ENCODE results near the gene TPT1.

The TPT1 gene

GRCh38 chr13:45333251-45333976, 7.6 kb downstream of the TPT1 start:
- DNase-seq = no peak

DNA sequence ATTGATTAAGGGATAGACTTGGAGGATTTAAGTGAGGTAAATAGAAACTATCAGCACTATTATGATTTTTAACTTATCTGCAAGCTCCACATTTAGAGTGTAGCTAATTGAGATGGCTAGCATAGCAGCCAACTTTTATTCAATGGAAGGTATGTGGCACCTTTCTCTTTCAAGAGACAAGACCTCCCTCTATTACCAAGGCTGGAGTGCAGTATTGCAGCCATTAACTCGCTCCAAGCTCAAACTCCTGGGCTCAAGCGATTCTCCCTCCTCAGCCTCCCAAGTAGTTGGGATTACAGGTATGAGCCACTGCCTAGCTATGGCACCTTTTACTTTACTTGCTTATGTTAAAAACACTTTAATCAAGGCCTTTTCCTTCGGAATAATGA, 8.2 kb downstream of the TPT1 start:
- DNase-seq = no peak

- DNase-seq = no peak
Observed at GRCh38 chr13:45332036-45332830, 8.8 kb downstream of the TPT1 start.

GRCh38 chr13:45331692-45332035, 9.3 kb downstream of the TPT1 start:
- no peak for DNase-seq

- DNase-seq = no peak
Observed at GRCh38 chr13:45331123-45331619, 9.8 kb downstream of the TPT1 start.

- no peak for DNase-seq
Observed at GRCh38 chr13:45328661-45329111, 12.3 kb downstream of the TPT1 start.

DNA sequence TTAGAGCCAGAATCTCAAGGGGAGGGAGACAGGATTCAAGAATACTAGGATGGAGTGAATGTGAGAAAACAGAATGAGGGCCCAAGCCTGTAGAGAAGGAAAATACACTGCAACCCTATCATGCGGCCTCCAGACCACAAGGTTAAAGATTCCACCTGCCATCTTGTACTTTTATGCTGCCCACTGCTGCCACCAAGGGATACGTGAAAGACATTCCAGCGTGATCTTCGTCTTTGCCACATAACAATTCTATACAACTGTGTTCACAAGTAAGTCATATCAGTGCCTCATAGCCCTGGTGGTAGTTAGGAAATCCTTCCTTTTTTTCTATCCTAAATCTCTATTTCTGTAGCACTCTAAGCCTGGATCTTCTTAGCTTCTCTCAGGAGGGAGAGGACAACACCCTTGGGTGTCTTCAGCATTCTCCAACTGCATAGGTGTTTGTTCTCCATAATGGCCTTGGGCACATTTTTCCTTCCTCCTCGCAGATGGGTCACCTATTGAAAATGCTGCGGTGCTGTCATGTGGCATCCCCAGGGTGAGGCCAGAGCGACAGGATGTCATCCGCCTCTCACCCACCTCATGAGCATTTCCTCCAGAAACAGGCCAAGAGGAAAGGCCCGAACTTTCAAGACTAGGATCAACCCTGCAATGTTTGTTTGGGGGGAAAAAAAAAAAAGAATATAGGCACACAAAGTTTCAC, 13.6 kb downstream of the TPT1 start:
- DNase-seq = no peak

- DNase-seq = no peak
Observed at GRCh38 chr13:45325806-45326205, 15.2 kb downstream of the TPT1 start.

GRCh38 chr13:45320876-45321629, 19.9 kb downstream of the TPT1 start:
- no peak for DNase-seq

DNA sequence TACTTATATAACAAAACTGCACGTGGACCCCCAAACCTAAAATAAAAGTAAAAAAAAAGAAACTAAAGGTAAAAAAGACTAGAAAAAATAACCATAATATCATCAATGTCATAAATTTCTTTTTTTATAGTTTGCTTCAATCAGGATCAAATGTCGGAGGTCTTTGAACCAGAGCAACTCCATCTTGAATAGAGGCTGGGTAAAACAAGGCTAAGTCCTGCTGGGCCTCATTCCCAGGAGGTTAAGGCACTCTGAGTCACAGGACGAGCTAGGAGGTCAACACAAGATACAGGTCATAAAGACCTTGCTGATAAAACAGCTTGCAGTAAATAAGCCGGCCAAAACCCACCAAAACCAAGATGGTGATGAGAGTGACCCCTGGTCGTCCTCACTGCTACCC, 24.0 kb downstream of the TPT1 start:
- DNase-seq = no peak

DNA sequence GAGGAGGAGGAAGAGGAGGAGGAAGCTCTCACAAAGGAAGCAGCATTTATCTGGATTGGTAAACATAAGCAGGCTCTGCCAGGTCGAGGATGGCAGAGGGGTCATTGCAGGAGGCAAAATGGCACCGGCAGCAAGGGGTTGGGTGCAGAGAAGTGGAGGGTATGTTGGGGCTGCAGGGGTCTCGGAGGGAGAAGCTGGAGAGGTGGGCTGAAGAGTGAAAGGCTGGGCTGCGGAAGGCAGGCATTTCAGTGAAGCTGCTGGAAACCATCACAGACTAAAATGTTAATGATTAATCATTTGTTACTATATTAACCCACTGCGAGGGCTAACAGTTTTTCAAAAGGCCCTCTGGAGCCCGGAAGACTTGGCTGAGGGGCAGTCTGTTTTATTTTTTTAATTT, 24.6 kb downstream of the TPT1 start:
- DNase-seq = no peak

DNA sequence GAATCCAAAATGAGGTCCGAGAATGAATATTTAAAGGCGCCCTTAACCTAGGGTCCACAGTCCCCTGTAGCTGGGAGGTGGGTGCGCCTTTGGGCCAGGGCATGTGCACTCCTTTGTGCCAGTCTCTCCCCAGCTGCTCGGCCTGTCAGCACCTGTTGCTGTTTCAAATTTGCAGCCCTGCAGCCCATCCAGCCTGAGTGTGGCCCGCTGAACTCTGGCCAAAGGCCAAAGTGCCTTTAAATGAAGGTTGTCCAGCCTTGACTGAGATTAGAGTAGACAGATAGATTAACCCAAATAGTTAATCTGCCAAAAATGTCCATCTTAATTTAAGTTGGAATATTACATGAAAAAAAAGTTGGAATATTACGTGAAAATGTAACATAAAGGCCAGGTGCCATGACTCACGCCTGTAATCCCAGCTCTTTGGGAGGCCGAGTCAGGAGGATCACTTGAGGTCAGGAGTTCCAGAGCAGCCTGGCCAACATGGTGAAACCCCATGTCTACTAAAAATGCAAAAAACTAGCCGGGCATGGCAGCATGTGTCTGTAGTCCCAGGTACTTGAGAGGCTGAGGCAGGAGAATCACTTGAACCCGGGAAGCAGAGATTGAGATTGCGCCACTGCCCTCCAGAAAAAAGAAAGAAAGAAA, 25.3 kb downstream of the TPT1 start:
- no peak for DNase-seq

DNA sequence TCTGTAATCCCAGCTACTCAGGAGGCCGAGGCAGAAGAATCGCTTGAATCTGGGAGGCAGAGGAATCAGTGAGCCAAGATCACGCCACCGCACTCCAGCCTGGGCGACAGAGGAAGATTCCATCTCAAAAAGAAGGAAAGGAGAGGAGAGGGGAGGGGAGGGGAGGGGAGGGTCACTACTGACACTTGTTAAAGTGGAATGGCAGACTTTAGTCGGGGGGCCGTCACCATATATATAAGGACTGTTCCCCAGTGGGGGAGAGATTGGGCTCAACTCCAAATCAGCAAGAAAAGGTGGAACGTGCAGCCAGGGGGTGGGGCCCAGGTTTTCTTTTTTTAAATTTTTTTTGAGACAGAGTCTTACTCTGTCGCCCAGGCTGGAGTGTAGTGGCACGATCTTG, 26.2 kb downstream of the TPT1 start:
- DNase-seq = no peak

- DNase-seq = no peak
Observed at GRCh38 chr13:45310341-45311131, 30.4 kb downstream of the TPT1 start.

DNA sequence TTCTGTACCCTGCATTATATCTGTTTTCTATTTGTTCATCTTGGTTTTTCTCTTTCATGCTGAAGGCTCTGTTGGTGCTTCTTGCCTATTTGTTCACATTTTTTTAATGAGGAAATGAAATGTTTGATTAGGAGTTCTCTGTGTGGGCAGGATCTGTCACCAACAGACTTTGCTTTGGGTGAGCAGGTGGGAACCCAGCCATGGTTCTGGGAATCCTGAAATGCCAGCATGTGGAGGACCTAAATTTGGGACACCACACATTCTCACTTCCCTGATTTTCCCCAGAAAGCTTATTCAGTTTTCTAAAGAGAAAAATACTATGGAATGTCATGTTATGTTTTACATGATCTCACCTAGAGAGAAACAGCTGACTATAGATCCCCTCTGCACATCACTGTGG, 34.0 kb downstream of the TPT1 start:
- DNase-seq = no peak

- DNase-seq = no peak
Observed at GRCh38 chr13:45305079-45305478, 35.9 kb downstream of the TPT1 start.

DNA sequence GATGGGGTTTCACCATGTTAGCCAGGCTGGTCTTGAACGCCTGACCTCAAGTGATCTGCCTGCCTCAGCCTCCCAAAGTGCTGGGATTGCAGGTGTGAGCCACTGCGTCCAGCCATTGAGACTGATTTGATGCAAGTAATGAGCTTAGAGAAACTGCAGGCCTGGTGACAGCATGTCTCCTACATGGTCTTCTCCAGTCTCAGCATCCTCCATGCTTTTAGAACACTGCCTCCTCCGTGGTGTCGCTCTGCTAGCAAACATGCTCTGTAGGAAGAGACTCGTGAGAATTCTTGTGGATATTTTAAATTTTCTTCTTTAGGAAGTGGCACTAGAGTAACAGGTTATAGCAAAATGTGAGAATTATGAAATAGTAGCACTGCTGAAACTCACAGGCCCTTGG, 37.1 kb downstream of the TPT1 start:
- DNase-seq = no peak

GRCh38 chr13:45303026-45303425, 38.0 kb downstream of the TPT1 start:
- DNase-seq = no peak

- DNase-seq = no peak
Observed at GRCh38 chr13:45302507-45302906, 38.5 kb downstream of the TPT1 start.

DNA sequence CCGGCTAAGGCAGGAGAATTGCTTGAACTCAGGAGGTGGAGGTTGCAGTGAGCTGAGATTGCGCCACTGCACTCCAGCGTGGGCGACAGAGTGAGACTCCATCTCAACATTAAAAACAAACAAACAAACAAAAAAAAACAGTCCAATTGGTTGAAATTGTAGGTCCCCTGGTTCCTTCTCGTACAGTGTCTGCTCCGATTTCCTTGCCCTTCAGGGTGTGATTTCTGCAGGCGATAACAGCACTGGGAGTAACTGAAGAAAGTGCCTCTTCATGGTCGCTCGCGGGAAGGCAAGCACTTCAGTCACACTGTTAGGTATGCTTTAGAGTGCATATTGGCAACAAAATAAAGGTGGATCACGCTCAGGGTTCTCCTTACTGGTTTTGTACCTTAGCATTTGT, 39.7 kb downstream of the TPT1 start:
- DNase-seq = no peak

DNA sequence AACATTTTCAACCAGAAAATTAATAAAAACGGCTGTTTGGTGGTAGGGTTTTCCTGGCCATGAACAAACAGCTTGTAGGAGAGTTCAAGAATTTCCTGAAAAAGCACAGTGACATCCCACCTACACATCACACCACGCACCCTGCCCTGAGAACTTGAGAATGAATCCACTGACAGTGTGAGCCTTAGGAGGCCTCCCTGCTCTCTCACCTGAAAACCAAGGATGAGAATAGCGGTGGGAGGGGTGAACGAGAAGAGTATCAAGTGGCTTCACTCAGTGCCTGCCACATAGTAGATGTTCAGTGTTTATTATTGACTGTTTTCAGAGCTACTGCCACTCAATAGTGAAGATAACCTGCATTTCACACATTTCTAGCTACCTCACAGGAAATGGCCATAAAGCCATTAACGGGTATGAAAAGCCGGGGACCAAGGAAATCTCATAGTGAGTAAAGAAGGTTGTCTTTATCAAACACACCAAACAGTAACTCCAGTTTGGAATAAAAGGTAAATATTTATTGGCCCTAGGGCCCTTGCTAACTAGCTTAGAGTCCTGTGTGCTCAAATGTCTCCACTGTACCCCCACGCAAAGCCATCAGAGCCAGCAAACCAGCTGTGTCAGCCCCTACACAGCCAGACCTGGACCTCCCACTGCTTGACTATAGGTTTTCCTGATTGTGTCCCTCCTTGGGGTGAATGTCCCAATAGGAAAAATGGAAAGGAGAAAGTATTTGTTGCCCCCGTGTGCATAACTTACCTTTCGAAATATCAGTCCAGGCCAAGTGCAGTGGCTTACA, 40.6 kb downstream of the TPT1 start:
- no peak for DNase-seq

Measured in NCI-H1105 (cell line).